Activated naive CD4-positive, alpha-beta T cell treated with anti-CD3 and anti-CD28 coated beads, Interleukin-2, amount 50 U/mL, for 72 hours (primary cell): Measurements from ENCODE around the gene RCAN3. TPM values are rescaled to one million over a fixed set of nuclear protein-coding genes. Genes with fewer than 3 reads are reported as not detected.
"Not testable (repeated sequence)": the region's sequence is repeated elsewhere in the genome, so short reads cannot be mapped to it uniquely, and the experiment has no call there.

Source experiments
- ATAC-seq, 2 donors: fragments of 150-1000 bp; cut with Tn5 transposase; 2 replicates each; pipeline ENCODE4 v1.10.0; 2021; ENCODE audit warnings: mild to moderate bottlenecking in 2 of 2, moderate library complexity in 2 of 2
- DNase-seq, 2 donors: peaks; one replicate each; pipeline ENCODE4 v3.0.0; 2021 to 2022; ENCODE audit warnings: low spot score in 2 of 2
- H3K27ac Mint-ChIP-seq, 2 donors: one replicate each; pipeline ENCODE4 v1.8.0; 2022; ENCODE audit warnings: mild to moderate bottlenecking in 2 of 2, mixed read lengths in 2 of 2
- H3K36me3 Mint-ChIP-seq, 2 donors: one replicate each; pipeline ENCODE4 v1.8.0; 2022; ENCODE audit warnings: mixed read lengths in 2 of 2
- H3K9me3 Mint-ChIP-seq, 2 donors: one replicate each; pipeline ENCODE4 v1.8.0; 2022; ENCODE audit warnings: mixed read lengths in 2 of 2
- total RNA-seq, 2 donors: library from RNA; stranded (reverse); gene quantifications; one replicate each; pipeline ENCODE4 v1.2.3, GENCODE V29; 2022

RCAN3 gene
- total RNA-seq, 2 donors from 2014 or later, result 43.6 to 51.8 TPM

DNA sequence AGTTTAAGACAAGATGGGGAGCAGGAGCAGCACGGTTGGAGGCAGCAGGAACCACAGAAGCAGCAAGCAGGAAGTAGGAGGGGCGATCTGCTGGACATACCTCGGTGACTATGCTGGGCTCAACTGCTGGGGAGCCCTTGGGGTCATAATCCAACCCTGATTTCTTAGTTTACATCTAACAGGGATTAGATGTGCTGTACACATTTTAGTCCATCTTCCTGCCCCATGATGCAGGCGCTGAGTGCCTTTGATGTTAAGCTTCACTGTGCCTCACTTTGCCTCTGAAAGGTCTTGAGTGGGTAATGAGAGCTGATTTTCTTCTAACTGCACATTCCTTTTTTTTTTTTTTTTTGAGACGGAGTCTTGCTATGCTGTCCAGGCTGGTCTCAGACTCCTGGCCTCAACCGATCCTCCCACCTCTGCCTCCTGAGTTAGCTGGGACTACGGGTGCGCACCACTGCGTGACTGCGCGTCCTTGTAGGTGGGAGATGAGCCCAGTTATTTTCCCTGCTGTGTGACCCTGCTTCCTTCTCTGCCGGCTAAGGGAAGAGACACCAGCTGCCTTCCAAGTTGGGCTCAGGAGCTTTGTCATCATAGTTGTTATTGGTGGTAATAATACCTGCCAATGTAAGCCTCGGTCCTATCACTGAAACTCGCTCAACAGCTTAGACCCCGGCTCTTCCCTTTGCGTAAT is 1.1 kb upstream of the RCAN3 start:
- DNase-seq, result no peak
- Mint-ChIP-seq H3K36me3 (peaks cover 21 to 27% of the 10 kb centered on the region in 2 donors), H3K9me3 (peaks cover 6 to 12% of the 10 kb centered on the region in 2 donors), H3K27ac (peak overlapping the region; percentile 96 to 97)
- peak in 1 of 2 donors; percentile 31 for ATAC-seq

DNA sequence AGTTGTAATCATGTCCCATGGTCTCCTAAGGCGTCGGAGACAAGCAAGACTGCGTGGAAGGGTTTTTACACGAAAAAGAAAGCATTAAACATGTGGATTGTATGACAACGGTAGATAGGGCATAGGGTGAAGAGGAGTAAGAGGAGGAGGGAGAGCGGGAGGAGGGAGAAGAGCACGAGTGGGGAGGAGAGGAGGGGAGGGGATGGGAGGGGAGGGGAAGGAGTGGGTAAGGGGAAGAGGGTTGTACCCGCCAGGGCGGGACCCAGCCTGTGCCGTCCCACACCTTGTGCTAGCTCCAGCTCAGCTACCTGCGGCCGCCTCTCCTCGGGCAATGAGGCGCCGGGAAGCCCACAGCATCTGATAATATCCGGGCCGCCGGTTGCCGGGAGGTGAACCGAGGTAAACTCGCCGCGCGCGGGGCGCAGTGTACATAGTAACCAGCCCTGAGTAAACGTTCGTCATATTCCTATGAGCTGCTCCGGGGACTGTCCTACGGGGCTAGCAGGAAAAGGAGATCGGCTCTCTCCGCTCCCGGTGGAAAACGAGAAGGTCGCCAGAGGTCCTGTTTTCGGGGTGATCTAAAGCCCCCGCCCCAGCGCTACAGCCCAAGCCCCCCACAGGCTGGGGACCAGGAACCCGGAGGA is 449 bp upstream of the RCAN3 start:
- Mint-ChIP-seq H3K9me3 (peaks cover 6 to 12% of the 10 kb centered on the region in 2 donors), H3K36me3 (peaks cover 21 to 30% of the 10 kb centered on the region in 2 donors), H3K27ac (peak overlapping the region; percentile 96 to 97)
- ATAC-seq (peak; percentile 70 to 80), DNase-seq (peak; percentile 69 to 85)

GRCh38 chr1:24503059-24503751 is 569 bp downstream of the RCAN3 start:
- ATAC-seq (no peak), DNase-seq (peak in 1 of 2 donors; percentile 43)
- Mint-ChIP-seq H3K9me3 (peaks cover 6 to 12% of the 10 kb centered on the region in 2 donors), H3K36me3 (peaks cover 21 to 39% of the 10 kb centered on the region in 2 donors), H3K27ac (peak overlapping the region; percentile 99)

- Mint-ChIP-seq H3K27ac (peak overlapping the region; percentile 99), H3K36me3 (peaks cover 20 to 42% of the 10 kb centered on the region in 2 donors), H3K9me3 (peaks cover 3 to 9% of the 10 kb centered on the region in 2 donors)
- DNase-seq, result no peak
- ATAC-seq, result no peak
These were observed 1.4 kb downstream of the RCAN3 start for GRCh38 chr1:24503870-24504523.

DNA sequence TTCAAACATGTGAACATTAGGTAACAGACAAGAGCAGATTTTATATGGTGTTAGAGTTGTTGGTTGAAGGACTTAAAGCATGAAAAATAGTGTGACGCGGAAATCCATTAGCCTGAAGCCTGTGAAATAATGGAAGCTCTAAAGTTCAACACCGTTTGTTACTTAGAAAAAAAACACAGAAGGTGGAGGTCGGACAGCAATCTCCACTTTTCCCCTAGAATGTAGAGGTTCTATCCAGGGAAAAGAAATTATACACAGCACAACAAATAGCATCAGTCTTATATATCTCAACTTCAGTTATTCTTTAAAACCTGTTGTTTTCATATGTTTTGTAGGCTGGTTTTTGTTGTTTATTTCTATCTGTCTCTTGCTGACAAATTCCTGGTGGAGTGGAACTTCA is 1.9 kb downstream of the RCAN3 start:
- ATAC-seq, result no peak
- Mint-ChIP-seq H3K36me3 (peaks cover 18 to 38% of the 10 kb centered on the region in 2 donors), H3K9me3 (peaks cover 0 to 3% of the 10 kb centered on the region in 2 donors), H3K27ac (peak overlapping the region; percentile 99)
- no peak for DNase-seq

- Mint-ChIP-seq H3K9me3 (no peaks in the 10 kb centered on the region), H3K27ac (peak overlapping the region; percentile 38 to 92), H3K36me3 (peaks cover 24 to 39% of the 10 kb centered on the region in 2 donors)
- DNase-seq (no peak), ATAC-seq (no peak)
These were observed 3.2 kb downstream of the RCAN3 start for GRCh38 chr1:24505816-24506215.

- ATAC-seq, result no peak
These were observed 4.2 kb downstream of the RCAN3 start for GRCh38 chr1:24506691-24507381.

DNA sequence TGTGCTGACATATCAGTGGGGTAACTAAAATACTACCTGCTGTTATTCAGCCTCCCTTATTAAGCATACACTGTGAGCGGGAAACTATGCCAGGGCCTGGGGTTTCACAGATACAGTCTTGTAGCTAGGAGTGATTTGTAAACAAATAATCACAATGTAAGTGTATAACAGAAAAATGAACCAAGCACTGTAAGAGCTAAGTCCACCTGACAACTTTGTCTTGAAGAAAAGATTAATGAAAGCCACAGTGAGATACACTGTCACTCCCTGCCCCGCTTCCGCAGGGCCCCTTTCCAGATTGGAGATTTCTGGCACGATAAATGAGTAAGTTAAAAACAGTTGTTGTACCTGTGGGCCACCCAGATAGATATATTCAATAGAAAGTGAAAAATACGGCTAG is 4.8 kb downstream of the RCAN3 start:
- peak in 1 of 2 donors; percentile 5 for ATAC-seq
- H3K27ac Mint-ChIP-seq, result peak overlapping the region; percentile 92 to 96
- no peak for DNase-seq
- H3K9me3 Mint-ChIP-seq, result peaks cover 0 to 5% of the 10 kb centered on the region in 2 donors
- H3K36me3 Mint-ChIP-seq, result peaks cover 34 to 35% of the 10 kb centered on the region in 2 donors

More at GRCh38 chr1:24506691-24507381, 4.2 kb downstream of the RCAN3 start:
- Mint-ChIP-seq H3K27ac (peak overlapping the region; percentile 92 to 96), H3K9me3 (peaks cover 0 to 4% of the 10 kb centered on the region in 2 donors), H3K36me3 (peaks cover 32 to 37% of the 10 kb centered on the region in 2 donors)
- DNase-seq, result no peak

DNA sequence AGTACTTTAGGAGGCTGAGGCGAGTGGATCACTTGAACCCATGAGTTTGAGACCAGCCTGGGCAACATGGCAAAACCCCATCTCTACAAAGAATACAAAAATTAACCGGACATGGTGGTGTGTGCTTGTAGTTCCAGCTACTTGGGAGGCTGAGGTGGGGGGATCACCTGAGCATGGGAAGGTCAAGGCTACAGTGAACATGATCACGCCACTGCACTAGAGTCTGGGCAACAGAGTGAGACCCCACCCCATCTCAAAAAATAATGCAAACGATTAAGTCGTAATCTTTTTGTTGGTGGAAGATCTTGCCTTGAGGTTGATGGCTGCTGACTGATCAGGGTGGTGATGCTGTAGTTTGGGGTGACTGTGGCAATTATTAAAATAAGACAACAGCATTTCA is 6.3 kb downstream of the RCAN3 start:
- H3K9me3 Mint-ChIP-seq, result peaks cover 0 to 5% of the 10 kb centered on the region in 2 donors
- H3K36me3 Mint-ChIP-seq, result peaks cover 27 to 28% of the 10 kb centered on the region in 2 donors
- H3K27ac Mint-ChIP-seq, result peak overlapping the region; percentile 45 to 92
- DNase-seq, result no peak
- ATAC-seq, result no peak

DNA sequence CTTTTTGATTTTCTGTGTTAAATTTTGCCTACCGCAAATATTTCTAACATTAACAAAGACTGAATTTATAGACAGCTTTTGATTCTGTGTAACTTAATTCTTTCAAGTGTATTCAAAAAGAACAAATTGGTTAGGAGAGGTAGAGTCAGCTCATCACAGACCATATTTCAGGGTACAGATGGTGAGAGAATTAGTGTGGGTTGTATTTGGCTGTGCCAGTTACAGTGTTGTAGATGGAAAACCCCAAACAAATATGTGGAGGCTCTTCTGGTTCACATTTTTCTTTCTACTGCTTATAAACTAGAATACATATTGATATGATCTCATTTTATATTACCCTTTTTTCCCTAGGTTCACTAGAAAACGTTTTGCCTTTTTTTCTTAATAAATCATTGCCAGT is 11.1 kb downstream of the RCAN3 start:
- Mint-ChIP-seq H3K27ac (peak overlapping the region in 1 of 2 donors; percentile 3), H3K36me3 (peaks cover 9 to 29% of the 10 kb centered on the region in 2 donors), H3K9me3 (peaks cover 0 to 5% of the 10 kb centered on the region in 2 donors)
- DNase-seq (no peak), ATAC-seq (no peak)

GRCh38 chr1:24514946-24515345 is 12.3 kb downstream of the RCAN3 start:
- Mint-ChIP-seq H3K9me3 (peaks cover 0 to 5% of the 10 kb centered on the region in 2 donors), H3K27ac (peak overlapping the region in 1 of 2 donors; percentile 45), H3K36me3 (peaks cover 15 to 31% of the 10 kb centered on the region in 2 donors)
- ATAC-seq (no peak), DNase-seq (no peak)

- peaks cover 16 to 33% of the 10 kb centered on the region in 2 donors for H3K36me3 Mint-ChIP-seq
- ATAC-seq, result peak in 1 of 2 donors; percentile 49
- not testable (repeated sequence) for H3K27ac Mint-ChIP-seq, DNase-seq, H3K9me3 Mint-ChIP-seq
These were observed 13.1 kb downstream of the RCAN3 start for GRCh38 chr1:24515671-24516209.

DNA sequence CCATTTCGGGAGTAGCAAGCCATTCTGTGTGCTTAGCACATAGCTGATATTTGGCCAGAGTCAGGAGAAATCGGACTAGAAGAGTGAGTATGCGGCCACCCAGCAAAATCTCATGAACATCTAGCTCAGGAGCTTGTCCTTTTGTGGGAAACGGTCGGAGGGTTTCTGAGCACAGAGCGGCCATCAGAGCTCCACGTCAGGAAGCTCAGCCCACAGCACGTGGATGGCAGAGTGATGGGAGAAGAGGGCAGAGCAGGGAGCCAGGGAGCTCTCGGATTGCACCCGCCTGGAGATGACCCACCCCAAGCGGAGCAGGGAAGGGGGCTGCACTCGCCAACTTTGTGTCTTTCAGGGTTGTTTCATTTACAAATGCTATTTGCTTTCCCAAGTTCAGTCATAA is 13.9 kb downstream of the RCAN3 start:
- no peak overlapping the region for H3K27ac Mint-ChIP-seq

GRCh38 chr1:24517898-24518297 is 15.3 kb downstream of the RCAN3 start:
- H3K9me3 Mint-ChIP-seq, result peaks cover 0 to 5% of the 10 kb centered on the region in 2 donors
- no peak for DNase-seq
- H3K36me3 Mint-ChIP-seq, result peaks cover 15 to 22% of the 10 kb centered on the region in 2 donors
- H3K27ac Mint-ChIP-seq, result no peak overlapping the region
- ATAC-seq, result no peak

More for the DNA sequence above, 13.9 kb downstream of the RCAN3 start:
- no peak for DNase-seq
- Mint-ChIP-seq H3K36me3 (peaks cover 15 to 27% of the 10 kb centered on the region in 2 donors), H3K9me3 (peaks cover 0 to 9% of the 10 kb centered on the region in 2 donors)
- ATAC-seq, result no peak

DNA sequence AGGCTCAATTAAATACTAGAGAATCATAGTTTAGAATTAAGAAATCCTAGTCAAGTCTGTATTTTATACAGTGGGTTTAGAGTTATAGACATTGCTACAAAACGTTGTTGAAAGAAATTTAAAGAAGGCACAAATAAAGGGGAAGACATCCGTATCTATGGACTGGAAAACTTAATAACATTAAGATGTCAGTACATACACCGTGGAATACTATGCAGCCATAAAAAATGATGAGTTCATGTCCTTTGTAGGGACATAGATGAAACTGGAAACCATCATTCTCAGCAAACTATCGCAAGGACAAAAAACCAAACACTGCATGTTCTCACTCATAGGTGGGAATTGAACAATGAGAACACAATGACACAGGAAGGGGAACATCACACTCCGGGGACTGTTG is 17.6 kb downstream of the RCAN3 start:
- H3K9me3 Mint-ChIP-seq, ATAC-seq, DNase-seq, H3K27ac Mint-ChIP-seq: not testable (repeated sequence)
- peaks cover 15 to 16% of the 10 kb centered on the region in 2 donors for H3K36me3 Mint-ChIP-seq

DNA sequence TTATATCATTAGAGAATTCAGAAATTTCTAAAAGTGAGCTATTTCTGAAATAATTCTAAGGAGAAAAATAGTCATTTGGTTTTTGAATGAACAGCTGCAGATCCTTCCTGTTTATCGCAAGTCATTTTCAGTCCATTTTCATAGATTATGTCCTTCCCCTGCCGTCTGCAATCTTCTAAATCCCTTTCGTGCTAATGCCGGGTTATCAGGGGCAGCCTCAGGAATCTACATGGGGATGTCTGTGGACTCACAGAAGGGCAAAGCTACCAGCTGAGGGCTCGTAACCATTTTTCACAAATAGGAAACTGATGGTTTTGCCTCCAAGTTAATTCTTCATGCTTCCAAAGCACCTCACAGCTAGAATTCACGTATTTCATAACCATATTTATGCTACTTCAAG is 23.0 kb downstream of the RCAN3 start:
- Mint-ChIP-seq H3K27ac (peak overlapping the region; percentile 2 to 45), H3K36me3 (peaks cover 8 to 11% of the 10 kb centered on the region in 2 donors), H3K9me3 (no peaks in the 10 kb centered on the region)
- DNase-seq (no peak), ATAC-seq (no peak)
